HG03097 (cell line): ENCODE results near the gene C1R.

Experiments
- ATAC-seq: cut with Tn5 transposase; IDR thresholded peaks from one replicate; pipeline ENCODE4 v1.9.1; 2021; ENCODE audit not compliant: unreplicated experiment, low FRiP score

C1R gene

GRCh38 chr12:7100239-7100638, 8.0 kb upstream of the C1R start:
- ATAC-seq = no peak

GRCh38 chr12:7099290-7099996, 7.2 kb upstream of the C1R start:
- ATAC-seq = no peak

- ATAC-seq = no peak
These were observed 4.7 kb upstream of the C1R start for GRCh38 chr12:7096979-7097378.

DNA sequence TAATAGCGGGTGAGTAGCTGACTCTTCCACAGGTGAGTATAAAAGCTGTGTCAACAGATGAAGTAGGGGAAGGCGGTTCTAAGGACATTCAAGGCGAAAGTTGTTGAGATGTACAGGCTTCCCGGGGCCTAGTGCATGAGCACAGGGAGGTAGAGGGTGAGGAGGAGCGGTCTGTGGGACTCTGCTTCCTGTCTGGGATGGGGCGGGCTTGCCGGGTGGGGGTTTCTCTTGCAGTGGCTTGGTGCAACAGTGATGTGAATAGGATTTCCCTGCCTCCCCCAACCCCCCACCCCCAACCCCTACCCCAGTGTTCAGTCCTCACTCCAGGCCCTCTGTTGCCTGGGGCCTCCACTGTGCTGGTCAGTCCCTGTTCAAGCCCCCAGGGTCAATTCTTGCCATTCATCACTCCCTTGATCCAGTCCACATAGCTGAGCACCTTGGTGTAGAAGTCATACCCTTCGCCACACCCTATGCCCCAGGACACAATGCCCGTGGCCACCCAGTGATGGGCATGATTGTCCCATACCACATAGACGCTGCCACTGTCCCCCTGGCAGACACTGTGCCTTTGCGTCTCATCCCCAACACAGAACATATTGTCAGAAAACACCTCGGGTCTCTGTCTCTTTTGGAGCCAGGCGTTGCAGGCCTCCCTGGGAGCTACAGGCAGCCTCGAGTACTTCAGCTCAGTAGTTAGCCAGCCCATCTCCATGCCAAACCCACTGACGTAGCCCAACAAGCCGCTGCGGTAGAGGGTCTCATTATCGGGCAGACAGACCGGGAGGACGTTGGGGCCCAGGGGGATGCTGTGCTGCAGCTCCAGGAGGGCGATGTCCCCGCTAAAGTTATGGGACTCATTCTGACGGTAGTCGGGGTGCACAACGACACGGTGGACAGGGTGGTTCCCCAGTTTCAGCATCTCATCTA, 4.0 kb upstream of the C1R start:
- no peak for ATAC-seq

GRCh38 chr12:7093892-7094291, 1.6 kb upstream of the C1R start:
- no peak for ATAC-seq

GRCh38 chr12:7093486-7093885, 1.2 kb upstream of the C1R start:
- ATAC-seq = no peak

DNA sequence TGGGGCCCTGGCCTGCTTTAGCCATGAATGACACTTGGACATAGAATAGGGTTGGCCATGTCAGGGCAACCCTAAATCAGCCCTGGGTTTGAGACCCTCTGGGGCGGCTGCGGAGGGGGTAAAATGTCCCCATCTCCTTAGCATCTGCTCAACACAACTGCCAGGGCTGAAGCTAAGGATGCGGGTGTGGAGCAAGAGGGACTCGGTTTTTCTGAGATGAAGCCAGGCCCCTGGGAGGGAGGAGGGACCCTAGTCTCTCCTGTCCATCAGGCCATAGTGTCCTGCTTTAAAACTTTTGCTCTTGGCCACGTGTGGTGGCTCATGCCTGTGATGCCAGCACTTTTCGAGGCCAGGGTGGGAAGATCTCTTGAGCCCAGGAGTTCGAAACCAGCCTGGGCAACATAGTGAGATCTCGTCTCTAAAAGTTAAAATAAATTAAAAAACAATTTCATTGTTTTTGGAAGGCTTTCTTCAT, 778 bp upstream of the C1R start:
- no peak for ATAC-seq

DNA sequence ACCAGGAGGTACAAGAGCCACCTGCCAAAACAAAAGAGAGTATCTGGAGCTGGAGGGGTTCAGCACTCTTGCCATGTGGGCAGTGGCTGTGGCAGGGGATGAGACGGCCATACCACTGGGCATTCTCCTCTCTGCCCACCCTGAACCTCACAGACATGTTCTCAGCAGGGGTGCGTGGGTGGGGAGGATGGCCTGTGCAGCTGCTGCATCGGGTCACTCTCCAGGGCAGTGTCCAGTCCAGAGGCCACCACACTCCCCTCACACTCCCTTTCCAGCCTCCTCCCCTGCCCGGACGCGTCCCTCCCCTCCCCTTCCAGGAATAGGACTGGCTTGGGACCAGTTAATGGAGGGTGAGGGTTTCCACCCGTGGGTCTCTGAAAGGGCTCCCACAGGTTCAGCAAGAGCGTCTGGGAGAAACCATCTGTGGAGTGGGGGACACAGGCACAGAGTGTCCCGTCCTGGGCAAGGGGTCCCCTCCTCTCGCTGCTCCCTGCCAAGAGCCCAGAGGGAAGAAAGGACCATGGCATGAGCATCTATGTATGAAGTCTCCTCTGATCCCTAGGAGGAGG, 501 bp downstream of the C1R start:
- ATAC-seq = no peak

GRCh38 chr12:7091171-7091570, 1.1 kb downstream of the C1R start:
- no peak for ATAC-seq

DNA sequence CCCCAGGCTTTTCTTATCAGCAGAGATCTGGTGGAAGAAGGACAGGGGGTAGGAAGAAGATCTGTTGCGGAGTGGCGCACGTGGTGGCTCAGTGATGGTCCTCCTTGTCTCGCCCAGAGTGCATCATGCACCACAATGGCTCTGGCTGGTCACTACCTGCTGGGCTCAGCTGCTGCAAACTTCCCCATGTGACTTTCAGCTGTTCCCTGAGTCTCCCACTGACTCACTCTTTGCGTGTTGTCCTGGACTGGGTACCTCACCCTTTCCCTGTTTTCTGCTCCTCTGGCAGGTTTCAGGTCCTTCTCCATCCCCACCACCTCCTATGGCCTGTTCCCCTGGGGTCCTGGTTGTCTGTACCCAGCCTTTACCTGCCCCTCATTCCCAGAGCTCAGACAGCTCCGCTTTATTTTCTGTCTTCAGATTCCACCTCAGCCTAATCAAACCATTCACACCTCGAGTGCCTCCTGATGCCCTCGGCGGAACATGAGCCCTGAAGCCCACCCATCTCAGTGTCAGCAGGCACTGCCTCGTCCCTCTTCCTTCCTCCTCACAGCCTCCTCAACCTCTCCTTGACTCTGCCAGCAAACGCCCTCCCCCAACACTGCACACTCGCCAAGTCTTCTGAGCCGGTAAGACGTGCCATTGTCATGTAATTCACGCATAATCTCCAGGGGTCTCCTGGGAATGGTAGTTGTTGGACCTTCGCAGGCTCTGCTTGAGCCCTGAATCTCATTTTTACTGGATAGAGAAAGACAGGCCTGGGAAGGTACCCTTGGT, 1.8 kb downstream of the C1R start:
- ATAC-seq = no peak

DNA sequence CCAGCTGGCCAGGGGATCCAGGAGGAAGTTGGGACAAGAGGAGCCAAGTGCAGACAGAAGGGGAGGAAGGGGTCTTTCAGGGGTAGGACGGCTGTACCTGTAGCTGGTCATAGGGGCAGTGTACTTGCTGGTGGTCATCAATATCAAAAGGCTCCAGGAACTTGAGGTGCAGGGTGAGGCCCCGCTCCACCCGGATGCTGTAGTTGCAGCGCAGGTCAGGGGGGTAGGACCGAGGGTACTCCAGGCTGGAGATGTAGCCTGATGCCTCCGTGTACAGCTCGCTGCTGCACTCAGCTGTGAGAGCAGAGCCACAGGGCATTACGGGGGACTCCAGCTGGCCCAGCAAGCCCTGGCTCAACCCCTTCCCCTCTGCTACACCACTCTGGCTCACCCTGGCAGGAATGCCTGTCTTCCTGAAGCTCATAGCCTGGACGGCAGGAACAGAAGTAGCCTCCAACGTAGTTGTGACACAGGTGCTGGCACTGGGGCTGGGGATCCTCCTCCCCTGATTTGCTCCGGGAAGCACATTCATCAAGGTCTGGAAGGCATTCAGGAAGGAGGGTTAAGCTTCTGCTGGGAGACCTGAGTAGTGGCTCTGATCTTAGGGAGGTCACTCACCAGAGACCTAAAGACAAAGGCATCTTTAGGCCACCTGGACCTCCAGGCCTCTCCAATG, 2.9 kb downstream of the C1R start:
- no peak for ATAC-seq

DNA sequence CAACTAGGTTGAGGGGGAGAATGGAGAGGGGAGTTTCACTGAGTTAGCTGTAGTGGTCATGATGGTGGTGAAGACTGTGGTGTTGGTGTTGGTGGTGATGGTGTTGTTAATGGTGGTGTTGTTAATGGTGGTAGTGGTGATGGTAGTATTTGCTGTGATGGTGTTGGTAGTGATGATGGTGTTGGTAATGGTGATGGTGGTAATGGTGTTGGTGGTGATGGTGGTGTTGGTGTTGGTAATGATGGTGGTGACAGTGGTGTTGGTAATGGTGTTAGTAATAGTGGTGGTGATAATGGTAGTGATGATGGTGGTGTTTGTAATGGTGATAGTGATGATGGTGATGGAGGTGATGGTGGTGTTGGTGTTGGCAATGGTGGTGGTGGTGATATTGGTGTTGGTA, 9.1 kb downstream of the C1R start:
- no peak for ATAC-seq

DNA sequence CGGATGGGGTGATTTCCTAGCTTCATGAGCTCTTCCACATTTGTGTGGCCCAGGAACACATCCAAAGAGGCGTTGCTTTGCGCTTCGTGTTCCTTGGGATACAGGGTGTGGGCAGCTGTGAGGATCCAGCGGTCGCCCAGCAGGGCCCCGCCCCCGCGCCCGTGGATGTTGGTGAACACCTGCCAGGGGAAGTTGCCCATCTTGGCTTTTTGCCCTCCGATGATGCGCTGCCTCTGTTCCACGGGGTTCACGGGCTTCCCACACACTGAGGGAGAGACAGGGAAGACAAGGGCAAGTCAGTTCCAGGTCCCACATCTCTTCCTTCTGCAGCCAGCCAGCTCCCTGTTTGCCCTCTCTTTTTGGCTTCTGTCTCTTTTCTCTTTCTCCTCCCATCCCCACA, 11.2 kb downstream of the C1R start:
- ATAC-seq = no peak

- no peak for ATAC-seq
These were observed 12.5 kb downstream of the C1R start for GRCh38 chr12:7079826-7080125.

DNA sequence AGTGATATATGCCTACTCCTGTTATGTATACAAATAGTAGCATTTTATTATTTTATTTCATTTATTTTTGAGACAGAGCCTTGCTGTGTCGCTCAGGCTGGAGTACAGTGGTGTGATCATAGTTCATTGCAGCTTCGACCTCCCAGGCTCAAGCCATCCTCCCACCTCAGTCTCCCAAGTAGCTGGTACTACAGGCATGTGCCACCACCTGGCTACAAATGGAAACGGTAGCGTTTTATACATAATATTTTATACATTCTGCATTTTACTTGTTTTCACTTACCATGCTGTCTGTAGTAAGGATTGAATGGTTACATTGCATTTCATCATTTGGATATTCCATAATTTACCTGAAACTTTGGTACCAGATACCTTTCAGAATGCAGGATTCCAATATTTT, 14.1 kb downstream of the C1R start:
- no peak for ATAC-seq

DNA sequence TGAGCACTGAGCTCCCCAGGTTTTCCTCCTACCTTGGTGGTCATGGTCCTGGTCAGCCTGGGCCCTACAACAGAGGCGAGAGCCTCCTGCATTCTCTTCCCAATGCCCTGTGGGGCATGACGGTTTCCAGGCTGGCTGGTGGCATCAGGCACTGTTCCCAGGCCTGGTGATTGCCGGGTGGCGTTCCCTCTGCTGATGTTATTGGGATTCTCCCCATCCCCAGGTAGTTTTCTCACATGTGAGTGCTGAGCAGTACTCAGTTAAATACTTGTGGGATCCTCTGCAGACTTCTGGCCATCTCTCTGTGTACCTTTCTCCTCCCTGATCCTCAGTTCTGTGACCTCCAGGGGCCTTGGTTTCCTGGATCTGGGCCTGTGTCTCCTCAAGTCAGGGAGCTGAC, 15.8 kb downstream of the C1R start:
- no peak for ATAC-seq

- no peak for ATAC-seq
These were observed 16.3 kb downstream of the C1R start for GRCh38 chr12:7075939-7076338.

GRCh38 chr12:7075518-7075917, 16.7 kb downstream of the C1R start:
- ATAC-seq = no peak

DNA sequence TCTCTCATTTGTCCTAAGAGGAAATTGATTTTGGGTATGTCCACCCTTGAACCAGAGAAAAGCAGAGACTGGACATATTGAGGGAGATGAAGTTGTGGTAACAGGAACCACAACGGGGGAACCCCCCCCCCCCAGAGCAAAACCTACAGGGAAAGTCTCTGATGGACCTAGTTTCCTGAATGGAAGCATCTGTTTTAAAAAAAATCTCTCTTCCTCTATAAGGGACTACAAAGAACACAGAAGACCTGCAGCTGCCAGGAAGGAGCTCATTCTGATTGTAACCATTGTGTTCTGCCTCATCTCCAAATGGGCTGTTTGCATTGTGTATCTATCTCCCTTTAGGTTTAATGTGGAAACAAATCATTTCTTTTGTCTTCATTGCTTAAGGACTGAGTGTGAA, 18.3 kb downstream of the C1R start:
- ATAC-seq = no peak

DNA sequence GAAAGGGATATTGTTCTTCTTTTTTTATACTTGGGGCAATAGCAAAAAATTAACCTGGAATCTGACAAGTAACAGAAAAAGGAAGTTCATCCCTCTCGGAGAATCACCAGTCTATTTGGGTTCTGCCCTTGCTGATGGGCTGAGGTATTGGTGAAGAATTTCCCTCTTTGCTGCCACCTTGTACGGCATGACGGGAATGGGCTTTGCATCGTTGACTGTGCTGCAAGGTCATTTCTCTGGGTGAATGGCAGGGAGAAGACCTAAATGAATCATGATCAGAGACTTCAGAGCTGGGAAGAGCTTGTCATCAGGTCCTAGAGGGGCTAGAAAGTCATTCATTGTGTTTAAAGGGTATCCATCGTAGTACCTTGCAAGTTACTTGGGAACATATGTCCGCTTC, 19.7 kb downstream of the C1R start:
- ATAC-seq = no peak
